HG03442 (cell line): ENCODE results near the gene CITED1.

Experiments
- ATAC-seq: cut with Tn5 transposase; IDR thresholded peaks from one replicate; pipeline ENCODE4 v1.9.1; 2021; ENCODE audit warnings: mild to moderate bottlenecking, moderate library complexity; ENCODE audit not compliant: unreplicated experiment

The CITED1 gene

GRCh38 chrX:72271812-72272211 lies 33.9 kb downstream of the CITED1 start:
- ATAC-seq = no peak

GRCh38 chrX:72271091-72271788 lies 34.5 kb downstream of the CITED1 start:
- no peak for ATAC-seq

GRCh38 chrX:72270316-72270866 lies 35.3 kb downstream of the CITED1 start:
- no peak for ATAC-seq

GRCh38 chrX:72269671-72270251 lies 36.0 kb downstream of the CITED1 start:
- ATAC-seq = no peak

- ATAC-seq = no peak
These were observed 36.9 kb downstream of the CITED1 start for GRCh38 chrX:72268597-72269365.

GRCh38 chrX:72265263-72265662 lies 40.5 kb downstream of the CITED1 start:
- no peak for ATAC-seq

GRCh38 chrX:72262077-72262476 lies 43.6 kb downstream of the CITED1 start:
- ATAC-seq = no peak

- ATAC-seq = no peak
These were observed 45.3 kb downstream of the CITED1 start for GRCh38 chrX:72260448-72260847.

GRCh38 chrX:72258174-72258573 lies 47.5 kb downstream of the CITED1 start:
- ATAC-seq = no peak

GRCh38 chrX:72255864-72256263 lies 49.9 kb downstream of the CITED1 start:
- no peak for ATAC-seq

- ATAC-seq = no peak
These were observed 50.3 kb downstream of the CITED1 start for GRCh38 chrX:72255445-72255844.

- no peak for ATAC-seq
These were observed 50.9 kb downstream of the CITED1 start for GRCh38 chrX:72254816-72255215.

GRCh38 chrX:72253686-72254085 lies 52.0 kb downstream of the CITED1 start:
- no peak for ATAC-seq
